Measurements from ENCODE around the gene SCAP. TPM values are rescaled to one million over a fixed set of nuclear protein-coding genes. Genes with fewer than 3 reads are reported as not detected.

The SCAP gene
- total RNA-seq, 4 donors from 2014 or later, result 68.7 to 108 (median 79.5) TPM

DNA sequence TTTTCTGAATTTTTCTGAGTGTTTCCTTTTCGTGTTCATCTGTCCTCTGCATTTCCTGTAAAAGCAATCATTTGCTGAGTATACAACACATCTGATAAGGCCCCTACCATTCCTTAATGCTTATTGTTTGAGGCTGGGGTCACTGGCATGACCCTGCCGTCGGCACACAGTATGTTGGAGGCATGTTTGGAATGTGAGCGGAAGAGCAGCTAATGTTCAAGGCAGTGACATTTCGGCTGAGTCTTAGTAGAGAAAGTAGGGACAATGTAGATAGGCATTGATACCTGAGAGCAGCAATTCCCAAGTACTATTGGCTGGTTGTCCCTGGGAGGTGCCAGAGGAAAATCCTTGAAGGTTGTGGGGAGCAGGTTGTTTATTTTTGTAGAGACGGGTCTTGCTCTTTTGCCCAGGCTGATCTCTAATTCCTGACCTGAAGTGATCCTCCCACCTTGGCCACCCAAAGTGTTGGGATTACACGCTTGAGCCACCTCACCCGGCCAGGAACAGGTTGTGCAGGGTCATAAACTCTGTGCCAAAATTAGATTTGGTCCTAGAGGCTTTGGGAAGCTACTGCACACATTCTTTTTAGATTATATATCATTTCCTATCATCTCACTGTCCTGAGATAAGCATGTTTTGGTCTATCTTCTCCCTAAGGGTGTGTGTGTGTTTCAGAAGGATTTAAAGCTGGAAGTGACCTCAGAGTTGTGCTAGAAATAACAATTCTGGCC, 81.4 kb downstream of the SCAP start:
- TF ChIP-seq, protein P1, sequence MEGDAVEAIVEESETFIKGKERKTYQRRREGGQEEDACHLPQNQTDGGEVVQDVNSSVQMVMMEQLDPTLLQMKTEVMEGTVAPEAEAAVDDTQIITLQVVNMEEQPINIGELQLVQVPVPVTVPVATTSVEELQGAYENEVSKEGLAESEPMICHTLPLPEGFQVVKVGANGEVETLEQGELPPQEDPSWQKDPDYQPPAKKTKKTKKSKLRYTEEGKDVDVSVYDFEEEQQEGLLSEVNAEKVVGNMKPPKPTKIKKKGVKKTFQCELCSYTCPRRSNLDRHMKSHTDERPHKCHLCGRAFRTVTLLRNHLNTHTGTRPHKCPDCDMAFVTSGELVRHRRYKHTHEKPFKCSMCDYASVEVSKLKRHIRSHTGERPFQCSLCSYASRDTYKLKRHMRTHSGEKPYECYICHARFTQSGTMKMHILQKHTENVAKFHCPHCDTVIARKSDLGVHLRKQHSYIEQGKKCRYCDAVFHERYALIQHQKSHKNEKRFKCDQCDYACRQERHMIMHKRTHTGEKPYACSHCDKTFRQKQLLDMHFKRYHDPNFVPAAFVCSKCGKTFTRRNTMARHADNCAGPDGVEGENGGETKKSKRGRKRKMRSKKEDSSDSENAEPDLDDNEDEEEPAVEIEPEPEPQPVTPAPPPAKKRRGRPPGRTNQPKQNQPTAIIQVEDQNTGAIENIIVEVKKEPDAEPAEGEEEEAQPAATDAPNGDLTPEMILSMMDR (IDR thresholded peaks at IDR 0.05), result peak in 1 of 6 experiments; percentile 36
- TF ChIP-seq POLR2A (IDR thresholded peaks at IDR 0.05), result no peak
- Histone ChIP-seq H3K36me3 (peaks cover 0 to 50% (median 8%) of the 10 kb centered on the region in 3 donors), H3K4me1 (peaks cover 10 to 45% (median 26%) of the 10 kb centered on the region in 3 donors), H3K4me3 (no peak overlapping the region), H3K27me3 (no peaks in the 10 kb centered on the region), H3K9me3 (no peaks in the 10 kb centered on the region), H3K27ac (peak overlapping the region in 2 of 4 donors; percentile 9 to 17)
- WGBS, 2 donors, result 44 to 51% methylated on average over 6 to 8 of the region's 8 CpGs
- no peak for DNase-seq
- intact Hi-C loops (cut with DNase I), result no loop called here

DNA sequence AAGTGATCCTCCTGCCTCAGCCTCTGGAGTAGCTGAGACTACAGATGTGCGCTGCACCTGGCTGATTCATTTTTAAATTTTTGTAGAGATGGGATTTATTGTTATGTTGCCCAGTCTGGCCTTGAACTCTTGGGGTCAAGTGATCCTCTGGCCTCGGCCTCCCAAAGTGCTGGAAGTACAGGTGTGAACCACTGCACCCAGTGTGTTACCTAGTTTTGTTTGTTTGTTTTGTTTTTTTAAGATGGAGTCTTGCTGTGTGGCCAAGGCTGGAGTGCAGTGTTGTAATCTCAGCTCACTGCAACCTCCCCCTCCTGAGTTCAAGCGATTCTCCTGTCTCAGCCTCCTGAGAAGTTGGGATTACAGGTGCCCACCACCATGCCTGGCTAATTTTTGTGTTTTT, 82.8 kb downstream of the SCAP start:
- Histone ChIP-seq H3K27me3 (no peaks in the 10 kb centered on the region), H3K27ac (no peak overlapping the region), H3K9me3 (no peaks in the 10 kb centered on the region), H3K36me3 (peaks cover 0 to 50% (median 8%) of the 10 kb centered on the region in 3 donors), H3K4me1 (peaks cover 10 to 36% (median 19%) of the 10 kb centered on the region in 3 donors), H3K4me3 (no peak overlapping the region)
- 98 to 100% methylated on average over 2 to 3 of the region's 3 CpGs for WGBS, 2 donors
- DNase-seq, result no peak
- TF ChIP-seq, protein P1 (IDR thresholded peaks at IDR 0.05), result no peak
- no peak for TF ChIP-seq POLR2A (IDR thresholded peaks at IDR 0.05)
- intact Hi-C loops (cut with DNase I), result no loop called here

DNA sequence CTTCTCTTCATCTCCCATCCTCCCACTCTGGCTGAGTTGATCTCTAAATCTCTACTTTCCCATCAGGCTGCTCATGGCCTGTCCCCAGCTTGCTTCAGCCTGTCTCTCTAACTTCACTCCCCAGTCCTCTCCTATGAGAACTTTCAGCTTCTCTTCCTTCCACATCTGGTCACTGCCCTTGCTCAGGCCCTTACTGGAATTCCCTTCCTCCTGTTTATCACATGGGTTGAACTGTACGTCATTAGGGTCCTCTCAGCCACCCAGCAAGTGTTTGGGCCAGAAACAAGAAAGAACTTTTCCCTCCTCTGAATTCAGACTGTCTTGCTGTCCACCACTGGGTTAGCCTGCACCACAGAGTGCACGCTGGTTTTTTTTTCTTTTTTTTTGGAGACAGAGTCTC, 89.9 kb downstream of the SCAP start:
- Histone ChIP-seq H3K27me3 (no peaks in the 10 kb centered on the region), H3K36me3 (peaks cover 0 to 55% (median 0%) of the 10 kb centered on the region in 3 donors), H3K4me3 (no peak overlapping the region), H3K9me3 (no peaks in the 10 kb centered on the region), H3K27ac (peak overlapping the region in 1 of 4 donors; percentile 2), H3K4me1 (peaks cover 5 to 54% (median 24%) of the 10 kb centered on the region in 3 donors)
- no peak for DNase-seq
- WGBS, 2 donors, result 63 to 70% methylated on average over 2 of the region's 2 CpGs
- intact Hi-C loops (cut with DNase I), result no loop called here
- TF ChIP-seq POLR2A (IDR thresholded peaks at IDR 0.05), result no peak
- TF ChIP-seq, protein P1 (IDR thresholded peaks at IDR 0.05), result no peak

DNA sequence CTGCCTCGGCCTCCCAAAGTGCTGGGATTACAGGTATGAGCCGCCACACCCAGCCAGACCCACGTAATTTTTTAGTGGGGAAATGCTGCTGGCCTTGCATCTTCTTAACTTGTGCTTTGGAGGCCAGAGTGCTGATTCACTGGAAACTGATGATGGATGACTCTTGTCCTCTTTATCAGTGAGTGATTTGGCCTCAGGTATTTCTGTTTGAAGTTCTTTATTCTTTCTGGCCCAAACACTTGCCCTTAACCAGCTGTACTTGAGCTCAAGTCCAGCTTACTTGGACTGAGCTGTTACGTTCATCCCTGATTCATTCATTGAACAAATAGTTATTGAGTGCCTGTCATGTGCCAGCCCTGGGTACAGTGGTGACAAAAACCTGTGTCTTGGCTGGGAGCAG, 90.7 kb downstream of the SCAP start:
- Histone ChIP-seq H3K27me3 (no peaks in the 10 kb centered on the region), H3K9me3 (no peaks in the 10 kb centered on the region), H3K27ac (peak overlapping the region in 3 of 4 donors; percentile 2 to 33 (median 2)), H3K4me3 (no peak overlapping the region), H3K4me1 (peaks cover 9 to 57% (median 24%) of the 10 kb centered on the region in 3 donors), H3K36me3 (peaks cover 0 to 47% (median 0%) of the 10 kb centered on the region in 3 donors)
- WGBS, 2 donors, result 73 to 75% methylated on average over 4 of the region's 4 CpGs
- intact Hi-C loops (cut with DNase I), result no loop called here
- no peak for DNase-seq
- TF ChIP-seq, protein P1 (IDR thresholded peaks at IDR 0.05), result no peak
- no peak for TF ChIP-seq POLR2A (IDR thresholded peaks at IDR 0.05)

DNA sequence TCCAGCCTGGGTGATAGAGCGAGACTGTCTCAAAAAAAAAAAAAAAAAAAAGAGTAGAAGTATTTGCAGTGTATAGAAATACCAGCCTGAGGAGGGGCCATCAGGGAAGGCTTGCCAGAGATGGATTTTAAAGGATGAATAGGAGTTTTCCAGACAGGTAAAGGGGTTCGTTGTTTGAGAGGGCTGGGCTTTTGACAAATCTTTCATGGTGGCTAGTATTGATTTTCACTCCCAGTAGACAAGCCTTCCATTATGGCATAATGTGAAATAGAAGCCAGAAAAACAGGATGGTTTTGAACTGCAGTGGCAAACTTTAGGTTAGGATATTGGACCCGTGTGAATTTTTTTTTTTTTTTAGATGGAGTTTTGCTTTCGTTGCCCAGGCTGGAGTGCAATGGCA, 91.3 kb downstream of the SCAP start:
- WGBS, 2 donors, result 75 to 79% methylated on average over 3 to 4 of the region's 4 CpGs
- Histone ChIP-seq H3K9me3 (no peaks in the 10 kb centered on the region), H3K27me3 (no peaks in the 10 kb centered on the region), H3K4me3 (no peak overlapping the region), H3K27ac (no peak overlapping the region), H3K4me1 (peaks cover 15 to 63% (median 30%) of the 10 kb centered on the region in 3 donors), H3K36me3 (peaks cover 0 to 45% (median 0%) of the 10 kb centered on the region in 3 donors)
- intact Hi-C loops (cut with DNase I), result no loop called here
- no peak for TF ChIP-seq POLR2A (IDR thresholded peaks at IDR 0.05)
- TF ChIP-seq, protein P1 (IDR thresholded peaks at IDR 0.05), result no peak
- no peak for DNase-seq
